H9 (cell line): Measurements from ENCODE around the gene TMEM169. TPM values are rescaled to one million over a fixed set of nuclear protein-coding genes. Genes with fewer than 3 reads are reported as not detected.

Experiments used
- DNase-seq: peaks from one replicate; pipeline ENCODE4 v3.0.0-alpha.2; 2017
- H2AFZ ChIP-seq: one replicate; pipeline ENCODE4 v1.6.1; 2013; ENCODE audit warnings: mild to moderate bottlenecking, low read length, control low read depth, moderate library complexity
- H2AK5ac ChIP-seq: 2 replicates; pipeline ENCODE4 v1.6.1; 2013; ENCODE audit warnings: low read length, control low read depth, mixed read lengths; ENCODE audit not compliant: insufficient read length
- H2BK120ac ChIP-seq: one replicate; pipeline ENCODE4 v1.6.1; 2013; ENCODE audit warnings: low read depth, mild to moderate bottlenecking, low read length, control low read depth, inconsistent platforms; ENCODE audit not compliant: poor library complexity, severe bottlenecking
- H2BK12ac ChIP-seq: 2 replicates; pipeline ENCODE4 v1.6.1; 2013; ENCODE audit warnings: low read length, control low read depth, mixed read lengths, low read depth; ENCODE audit not compliant: insufficient read length
- H2BK15ac ChIP-seq: 2 replicates; pipeline ENCODE4 v1.6.1; 2013; ENCODE audit warnings: low read depth, low read length, control low read depth
- H2BK20ac ChIP-seq: one replicate; pipeline ENCODE4 v1.6.1; 2013; ENCODE audit warnings: low read depth, mild to moderate bottlenecking, low read length, control low read depth, inconsistent platforms; ENCODE audit not compliant: poor library complexity, severe bottlenecking
- H2BK5ac ChIP-seq: 2 replicates; pipeline ENCODE4 v1.6.1; 2013; ENCODE audit warnings: low read length, control low read depth, mixed read lengths; ENCODE audit not compliant: insufficient read length
- H3K14ac ChIP-seq: 2 replicates; pipeline ENCODE4 v1.6.1; 2013; ENCODE audit warnings: low read length, control low read depth; ENCODE audit not compliant: insufficient read depth
- H3K18ac ChIP-seq: 2 replicates; pipeline ENCODE4 v1.6.1; 2013; ENCODE audit warnings: low read depth, mild to moderate bottlenecking, mixed read lengths, low read length, control low read depth; ENCODE audit not compliant: insufficient read length
- H3K23ac ChIP-seq: 2 replicates; pipeline ENCODE4 v1.6.1; 2013; ENCODE audit warnings: low read length, control low read depth, mixed read lengths, low read depth; ENCODE audit not compliant: insufficient read length
- H3K23me2 ChIP-seq: 2 replicates; pipeline ENCODE4 v1.6.1; 2013; ENCODE audit warnings: low read depth, mild to moderate bottlenecking, mixed read lengths, low read length, control low read depth; ENCODE audit not compliant: insufficient read length, poor library complexity, severe bottlenecking
- H3K27ac ChIP-seq: 2 replicates; pipeline ENCODE4 v1.5.1; 2013; ENCODE audit warnings: low read length, control low read depth, mixed read lengths, low read depth; ENCODE audit not compliant: insufficient read length
- H3K27me3 ChIP-seq: 2 replicates; pipeline ENCODE4 v1.6.1; 2013; ENCODE audit warnings: low read length, control low read depth, inconsistent platforms; ENCODE audit not compliant: insufficient read depth
- H3K4ac ChIP-seq: 2 replicates; pipeline ENCODE4 v1.6.1; 2013; ENCODE audit warnings: low read depth, mild to moderate bottlenecking, control low read depth, inconsistent platforms, low read length, moderate library complexity
- H3K4me1 ChIP-seq: 2 replicates; pipeline ENCODE4 v1.6.1; 2013; ENCODE audit warnings: low read length, control low read depth, inconsistent platforms; ENCODE audit not compliant: insufficient read depth
- H3K4me2 ChIP-seq: 2 replicates; pipeline ENCODE4 v1.6.1; 2013; ENCODE audit warnings: low read length, control low read depth, mixed read lengths; ENCODE audit not compliant: insufficient read length, insufficient read depth
- H3K56ac ChIP-seq: 2 replicates; pipeline ENCODE4 v1.6.1; 2013; ENCODE audit warnings: low read depth, mild to moderate bottlenecking, mixed read lengths, low read length, control low read depth; ENCODE audit not compliant: insufficient read length
- H3K79me1 ChIP-seq: 2 replicates; pipeline ENCODE4 v1.6.1; 2013; ENCODE audit warnings: low read depth, mild to moderate bottlenecking, moderate library complexity, low read length, control low read depth, inconsistent platforms; ENCODE audit not compliant: insufficient read depth, poor library complexity, severe bottlenecking
- H3K79me2 ChIP-seq: 2 replicates; pipeline ENCODE4 v1.6.1; 2013; ENCODE audit warnings: low read length, control low read depth, inconsistent platforms; ENCODE audit not compliant: insufficient read depth
- H3K9ac ChIP-seq: 2 replicates; pipeline ENCODE4 v1.6.1; 2013; ENCODE audit warnings: low read length, control low read depth, mixed read lengths; ENCODE audit not compliant: insufficient read length; ENCODE audit errors: extremely low read depth
- H3K9me3 ChIP-seq: one replicate; pipeline ENCODE4 v1.6.1; 2013; ENCODE audit warnings: low read depth, low read length, inconsistent platforms; ENCODE audit not compliant: control insufficient read depth
- H3T11ph ChIP-seq: one replicate; pipeline ENCODE4 v1.6.1; 2013; ENCODE audit warnings: mild to moderate bottlenecking, low read length, control low read depth, inconsistent platforms
- H4K20me1 ChIP-seq: one replicate; pipeline ENCODE4 v1.6.1; 2013; ENCODE audit not compliant: control insufficient read depth, insufficient read length, insufficient read depth
- H4K5ac ChIP-seq: 2 replicates; pipeline ENCODE4 v1.6.1; 2013; ENCODE audit warnings: low read depth, mild to moderate bottlenecking, mixed read lengths, low read length, control low read depth; ENCODE audit not compliant: insufficient read length
- H4K8ac ChIP-seq: replicated peaks from 2 replicates; pipeline ENCODE4 v1.6.1; 2013; ENCODE audit warnings: low read length, control low read depth, mixed read lengths, low read depth; ENCODE audit not compliant: insufficient read length
- H4K91ac ChIP-seq: 2 replicates; pipeline ENCODE4 v1.6.1; 2013; ENCODE audit warnings: low read depth, mild to moderate bottlenecking, moderate library complexity, mixed read lengths, low read length, control low read depth; ENCODE audit not compliant: insufficient read length
- H3K27ac Mint-ChIP-seq, 3 experiments: 2 replicates in 2 of 3; 3 replicates in 1 of 3; pipeline ENCODE4 v1.8.0; 2020 to 2021; ENCODE audit warnings: mixed read lengths in 3 of 3, mild to moderate bottlenecking in 1 of 3, moderate library complexity in 1 of 3
- H3K27me3 Mint-ChIP-seq: 2 replicates; pipeline ENCODE4 v1.8.0; 2021; ENCODE audit warnings: low read depth, mild to moderate bottlenecking, moderate library complexity, mixed read lengths
- H3K36me3 Mint-ChIP-seq, 3 experiments: 2 replicates in 2 of 3; 3 replicates in 1 of 3; pipeline ENCODE4 v1.8.0; 2020 to 2021; ENCODE audit warnings: low read depth in 3 of 3, mixed read lengths in 3 of 3; ENCODE audit not compliant: insufficient read depth in 1 of 3
- H3K4me1 Mint-ChIP-seq, 2 experiments: 2 replicates each; pipeline ENCODE4 v1.8.0; 2020; ENCODE audit warnings: mixed read lengths in 2 of 2
- H3K4me3 Mint-ChIP-seq, 2 experiments: 2 replicates in 1 of 2; 3 replicates in 1 of 2; pipeline ENCODE4 v1.8.0; 2020 to 2021; ENCODE audit warnings: mild to moderate bottlenecking in 2 of 2, mixed read lengths in 2 of 2, moderate library complexity in 1 of 2
- H3K9me3 Mint-ChIP-seq, 2 experiments: 2 replicates in 1 of 2; 3 replicates in 1 of 2; pipeline ENCODE4 v1.8.0; 2020; ENCODE audit warnings: mild to moderate bottlenecking in 2 of 2, mixed read lengths in 2 of 2, moderate library complexity in 1 of 2
- WGBS: extraction: QIAGEN DNeasy Blood & Tissue Kit; methylation state at CpG from one replicate; pipeline ENCODE4 v1.1.7; 2013; ENCODE audit warnings: missing lambda C conversion rate, low lambda C conversion rate, mixed read lengths; ENCODE audit not compliant: insufficient read length; ENCODE audit errors: extremely low coverage; 5-methylcytosine and 5-hydroxymethylcytosine counted together
- total RNA-seq: library from RNA; stranded (reverse); gene quantifications from 2 replicates; pipeline ENCODE4 v1.2.1, GENCODE V29; 2021
- TF ChIP-seq, protein P1 (sequence below): fragments of 200-600 bp; sonication (generic); conservative IDR thresholded peaks from 3 replicates; pipeline ENCODE4 v1.8.0; 2021; ENCODE audit warnings: antibody characterized with exemption, mild to moderate bottlenecking

TMEM169 gene
- total RNA-seq, 1 experiment from 2014 or later = 1.0 TPM

DNA sequence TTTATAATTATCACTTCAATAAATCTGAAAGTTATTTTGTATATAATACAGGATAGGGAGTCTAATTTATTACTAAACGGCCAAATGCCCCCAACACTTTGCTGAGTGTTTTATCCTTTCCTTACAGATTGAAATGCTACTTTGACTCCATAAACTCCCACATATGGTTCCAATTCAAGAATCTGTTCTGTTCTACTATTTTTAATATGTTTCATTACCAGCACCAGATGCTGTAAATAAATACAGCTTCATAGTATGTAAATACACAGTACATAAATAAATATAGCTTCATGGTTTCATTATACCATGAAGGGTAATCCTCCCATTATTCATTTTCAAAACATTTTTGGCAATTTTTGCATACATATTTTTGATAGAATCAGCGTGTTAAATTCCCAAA lies 34.3 kb upstream of the TMEM169 start:
- Histone ChIP-seq H3K23me2 (no peaks in the 10 kb centered on the region), H3K4ac (no peak overlapping the region), H4K91ac (no peak overlapping the region), H4K20me1 (no peaks in the 10 kb centered on the region), H3K79me2 (no peaks in the 10 kb centered on the region), H2BK20ac (no peak overlapping the region), H2AK5ac (no peak overlapping the region), H3K56ac (no peak overlapping the region), H2BK15ac (no peak overlapping the region), H3K4me1 (no peaks in the 10 kb centered on the region), H2BK120ac (no peak overlapping the region), H3T11ph (no peak overlapping the region), H3K9me3 (no peaks in the 10 kb centered on the region), H3K18ac (no peak overlapping the region), H3K23ac (no peak overlapping the region), H2AFZ (no peak overlapping the region), H2BK12ac (no peak overlapping the region), H4K5ac (no peak overlapping the region), H2BK5ac (no peak overlapping the region), H3K9ac (no peak overlapping the region), H3K14ac (no peak overlapping the region), H3K79me1 (no peaks in the 10 kb centered on the region), H3K27ac (no peak overlapping the region), H3K4me2 (no peak overlapping the region), H3K27me3 (no peaks in the 10 kb centered on the region), H4K8ac (no peak overlapping the region)
- Mint-ChIP-seq H3K27ac (no peak overlapping the region), H3K4me3 (no peak overlapping the region), H3K9me3 (0 out of 5 replicates have a peak, but pooled peaks cover 0 to under 1% of the 10 kb centered on the region in 2 experiments), H3K36me3 (peaks cover 20 to 33% (median 31%) of the 10 kb centered on the region in 3 experiments), H3K4me1 (peaks cover 11 to 14% of the 10 kb centered on the region in 2 experiments), H3K27me3 (no peaks in the 10 kb centered on the region)
- no peak for DNase-seq
- no CpG with 5 or more reads among the region's 2 CpGs for WGBS
- TF ChIP-seq, protein P1, sequence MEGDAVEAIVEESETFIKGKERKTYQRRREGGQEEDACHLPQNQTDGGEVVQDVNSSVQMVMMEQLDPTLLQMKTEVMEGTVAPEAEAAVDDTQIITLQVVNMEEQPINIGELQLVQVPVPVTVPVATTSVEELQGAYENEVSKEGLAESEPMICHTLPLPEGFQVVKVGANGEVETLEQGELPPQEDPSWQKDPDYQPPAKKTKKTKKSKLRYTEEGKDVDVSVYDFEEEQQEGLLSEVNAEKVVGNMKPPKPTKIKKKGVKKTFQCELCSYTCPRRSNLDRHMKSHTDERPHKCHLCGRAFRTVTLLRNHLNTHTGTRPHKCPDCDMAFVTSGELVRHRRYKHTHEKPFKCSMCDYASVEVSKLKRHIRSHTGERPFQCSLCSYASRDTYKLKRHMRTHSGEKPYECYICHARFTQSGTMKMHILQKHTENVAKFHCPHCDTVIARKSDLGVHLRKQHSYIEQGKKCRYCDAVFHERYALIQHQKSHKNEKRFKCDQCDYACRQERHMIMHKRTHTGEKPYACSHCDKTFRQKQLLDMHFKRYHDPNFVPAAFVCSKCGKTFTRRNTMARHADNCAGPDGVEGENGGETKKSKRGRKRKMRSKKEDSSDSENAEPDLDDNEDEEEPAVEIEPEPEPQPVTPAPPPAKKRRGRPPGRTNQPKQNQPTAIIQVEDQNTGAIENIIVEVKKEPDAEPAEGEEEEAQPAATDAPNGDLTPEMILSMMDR = no peak
